Duodenal mucosa (tissue), 2 donors: ENCODE measurements around the gene MYF6.

Source experiments
- H3K27ac ChIP-seq: one replicate; pipeline ENCODE4 v1.7.0; 2013; ENCODE audit warnings: low read depth, low read length
- H3K27me3 ChIP-seq, 2 donors: one replicate each; pipeline ENCODE4 v1.7.0; 2013; ENCODE audit warnings: low read length in 2 of 2, control low read depth in 1 of 2; ENCODE audit not compliant: insufficient read depth in 2 of 2, control insufficient read depth in 1 of 2
- H3K36me3 ChIP-seq, 2 donors: one replicate each; pipeline ENCODE4 v1.7.0; 2013; ENCODE audit warnings: low read length in 2 of 2, control low read depth in 1 of 2; ENCODE audit not compliant: insufficient read depth in 2 of 2, control insufficient read depth in 1 of 2
- H3K4me1 ChIP-seq, 2 donors: one replicate each; pipeline ENCODE4 v1.7.0; 2013; ENCODE audit warnings: low read length in 2 of 2, control low read depth in 1 of 2; ENCODE audit not compliant: insufficient read depth in 2 of 2, control insufficient read depth in 1 of 2
- H3K4me3 ChIP-seq, 2 donors: one replicate each; pipeline ENCODE4 v1.7.0; 2013; ENCODE audit warnings: low read length in 2 of 2, low read depth in 1 of 2
- H3K9ac ChIP-seq, 2 donors: one replicate each; pipeline ENCODE4 v1.7.0; 2013; ENCODE audit warnings: low read length in 2 of 2, low read depth in 1 of 2
- H3K9me3 ChIP-seq, 2 donors: one replicate each; pipeline ENCODE4 v1.7.0; 2013; ENCODE audit warnings: low read length in 2 of 2, control low read depth in 1 of 2; ENCODE audit not compliant: control insufficient read depth in 1 of 2

MYF6 gene

GRCh38 chr12:80714846-80715245, 7.4 kb downstream of the MYF6 start:
- no peaks in the 10 kb centered on the region for H3K4me1 ChIP-seq
- no peaks in the 10 kb centered on the region for H3K9me3 ChIP-seq
- H3K27ac ChIP-seq: no peak overlapping the region
- H3K36me3 ChIP-seq: no peaks in the 10 kb centered on the region
- H3K9ac ChIP-seq: no peak overlapping the region
- peaks cover 4 to 33% of the 10 kb centered on the region in 2 donors for H3K27me3 ChIP-seq
- no peak overlapping the region for H3K4me3 ChIP-seq

GRCh38 chr12:80715713-80716249, 8.3 kb downstream of the MYF6 start:
- Histone ChIP-seq H3K4me1 (no peaks in the 10 kb centered on the region), H3K36me3 (no peaks in the 10 kb centered on the region), H3K9me3 (no peaks in the 10 kb centered on the region), H3K27me3 (peaks cover 4 to 33% of the 10 kb centered on the region in 2 donors), H3K4me3 (no peak overlapping the region), H3K27ac (no peak overlapping the region), H3K9ac (no peak overlapping the region)

GRCh38 chr12:80716696-80717469, 9.4 kb downstream of the MYF6 start, which contains the start of gene MYF5:
Gene MYF5 (plus strand): TSS chr12:80716912. CDS start chr12:80717064, 152 bp downstream.
- Histone ChIP-seq H3K9me3 (no peaks in the 10 kb centered on the region), H3K27ac (no peak within 1 kb of the TSS), H3K4me1 (no peaks in the 10 kb centered on the region), H3K36me3 (no peaks in the 10 kb centered on the region), H3K9ac (no peak within 1 kb of the TSS), H3K27me3 (peaks cover 4 to 33% of the 10 kb centered on the region in 2 donors), H3K4me3 (no peak within 1 kb of the TSS)

GRCh38 chr12:80717856-80718255, 10.4 kb downstream of the MYF6 start:
- no peaks in the 10 kb centered on the region for H3K9me3 ChIP-seq
- peaks cover 4 to 33% of the 10 kb centered on the region in 2 donors for H3K27me3 ChIP-seq

GRCh38 chr12:80720516-80720915, 13.1 kb downstream of the MYF6 start:
- H3K9me3 ChIP-seq: no peaks in the 10 kb centered on the region
- H3K27me3 ChIP-seq: peaks cover 0 to 12% of the 10 kb centered on the region in 2 donors
- no peak overlapping the region for H3K9ac ChIP-seq
- H3K4me1 ChIP-seq: no peaks in the 10 kb centered on the region
- no peak overlapping the region for H3K4me3 ChIP-seq
- no peaks in the 10 kb centered on the region for H3K36me3 ChIP-seq
- H3K27ac ChIP-seq: no peak overlapping the region

More at GRCh38 chr12:80717856-80718255, 10.4 kb downstream of the MYF6 start:
- no peaks in the 10 kb centered on the region for H3K36me3 ChIP-seq
- no peak overlapping the region for H3K27ac ChIP-seq
- H3K4me3 ChIP-seq: no peak overlapping the region
- H3K9ac ChIP-seq: no peak overlapping the region
- no peaks in the 10 kb centered on the region for H3K4me1 ChIP-seq

- H3K9ac ChIP-seq: no peak overlapping the region
- peaks cover 0 to 3% of the 10 kb centered on the region in 2 donors for H3K27me3 ChIP-seq
- no peaks in the 10 kb centered on the region for H3K9me3 ChIP-seq
- H3K4me1 ChIP-seq: no peaks in the 10 kb centered on the region
- H3K4me3 ChIP-seq: no peak overlapping the region
- no peak overlapping the region for H3K27ac ChIP-seq
- no peaks in the 10 kb centered on the region for H3K36me3 ChIP-seq
Observed at GRCh38 chr12:80721326-80721725, 13.9 kb downstream of the MYF6 start.

- no peaks in the 10 kb centered on the region for H3K4me1 ChIP-seq
- H3K9me3 ChIP-seq: no peaks in the 10 kb centered on the region
- H3K27ac ChIP-seq: no peak overlapping the region
- no peaks in the 10 kb centered on the region for H3K27me3 ChIP-seq
- H3K4me3 ChIP-seq: no peak overlapping the region
- no peak overlapping the region for H3K9ac ChIP-seq
- no peaks in the 10 kb centered on the region for H3K36me3 ChIP-seq
Observed at GRCh38 chr12:80745851-80746505, 38.5 kb downstream of the MYF6 start.

GRCh38 chr12:80747800-80748199, 40.4 kb downstream of the MYF6 start:
- Histone ChIP-seq H3K9ac (no peak overlapping the region), H3K4me3 (no peak overlapping the region), H3K27me3 (no peaks in the 10 kb centered on the region), H3K9me3 (no peaks in the 10 kb centered on the region), H3K36me3 (no peaks in the 10 kb centered on the region), H3K27ac (no peak overlapping the region), H3K4me1 (no peaks in the 10 kb centered on the region)

- Histone ChIP-seq H3K4me1 (no peaks in the 10 kb centered on the region), H3K9me3 (no peaks in the 10 kb centered on the region), H3K27me3 (no peaks in the 10 kb centered on the region), H3K9ac (no peak overlapping the region), H3K27ac (no peak overlapping the region), H3K4me3 (no peak overlapping the region), H3K36me3 (no peaks in the 10 kb centered on the region)
Observed at GRCh38 chr12:80749456-80749855, 42.0 kb downstream of the MYF6 start.

- no peak overlapping the region for H3K4me3 ChIP-seq
- no peak overlapping the region for H3K9ac ChIP-seq
- H3K9me3 ChIP-seq: no peaks in the 10 kb centered on the region
- no peak overlapping the region for H3K27ac ChIP-seq
- H3K4me1 ChIP-seq: no peaks in the 10 kb centered on the region
- H3K27me3 ChIP-seq: no peaks in the 10 kb centered on the region
- no peaks in the 10 kb centered on the region for H3K36me3 ChIP-seq
Observed at GRCh38 chr12:80752464-80752863, 45.0 kb downstream of the MYF6 start.
